GM21367 (cell line): ENCODE data around the gene CHST12.

Experiments used
- ATAC-seq: cut with Tn5 transposase; IDR thresholded peaks from one replicate; pipeline ENCODE4 v1.9.1; 2021; ENCODE audit not compliant: unreplicated experiment

Gene CHST12

DNA sequence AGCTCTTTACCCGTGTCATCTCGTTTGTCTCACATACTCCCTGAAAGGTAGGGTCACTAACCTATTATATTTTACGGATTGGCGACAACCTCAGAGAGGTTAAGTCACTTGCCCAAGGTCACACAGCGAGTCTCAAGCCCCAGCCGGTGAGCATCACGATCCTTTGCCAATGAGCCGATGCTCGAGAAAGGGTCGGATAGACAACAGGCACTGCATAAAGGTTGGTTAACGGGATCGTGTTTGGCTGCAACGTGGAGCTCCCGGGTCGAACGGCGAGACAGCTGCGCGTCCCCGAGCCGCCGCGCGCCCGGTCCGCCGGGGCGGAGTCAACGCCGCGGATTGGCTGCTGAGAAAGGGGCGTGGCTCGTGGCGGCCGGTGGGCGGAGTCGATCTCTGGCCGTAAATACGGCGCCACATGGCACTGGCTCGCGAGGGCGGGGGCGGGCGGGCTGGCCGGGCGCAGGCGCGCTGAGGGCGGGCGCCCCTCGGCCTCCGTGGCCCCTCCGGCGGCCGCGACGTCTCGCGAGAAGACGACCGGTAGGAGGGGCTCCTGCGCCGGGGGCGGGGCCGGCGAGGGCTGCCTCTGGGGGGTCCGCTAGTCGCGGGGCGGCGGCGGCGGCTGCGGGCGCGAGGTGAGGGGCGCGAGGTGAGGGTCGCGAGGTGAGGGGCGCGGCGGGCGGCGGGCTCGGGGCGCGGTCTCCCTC is at the start of gene CHST12:
TSS of gene CHST12 (plus strand) at position 598 of the 704 bp plus-strand sequence. CDS start 29,029 bp downstream, outside the sequence.
- peak; percentile 31 for ATAC-seq

DNA sequence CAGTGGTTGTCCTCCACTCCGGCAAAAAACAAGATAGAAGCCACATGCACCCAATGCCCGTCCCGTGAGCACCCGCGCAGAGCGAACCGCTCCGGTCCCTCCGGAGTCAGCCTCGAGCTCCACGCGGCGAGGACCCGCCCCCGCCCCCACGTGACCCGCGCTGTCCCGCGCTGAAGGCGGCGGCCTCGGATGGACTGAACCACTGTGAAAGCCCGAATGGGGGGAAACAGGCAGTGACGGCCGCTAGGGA is 49.5 kb upstream of the CHST12 start:
- peak; percentile 45 for ATAC-seq

DNA sequence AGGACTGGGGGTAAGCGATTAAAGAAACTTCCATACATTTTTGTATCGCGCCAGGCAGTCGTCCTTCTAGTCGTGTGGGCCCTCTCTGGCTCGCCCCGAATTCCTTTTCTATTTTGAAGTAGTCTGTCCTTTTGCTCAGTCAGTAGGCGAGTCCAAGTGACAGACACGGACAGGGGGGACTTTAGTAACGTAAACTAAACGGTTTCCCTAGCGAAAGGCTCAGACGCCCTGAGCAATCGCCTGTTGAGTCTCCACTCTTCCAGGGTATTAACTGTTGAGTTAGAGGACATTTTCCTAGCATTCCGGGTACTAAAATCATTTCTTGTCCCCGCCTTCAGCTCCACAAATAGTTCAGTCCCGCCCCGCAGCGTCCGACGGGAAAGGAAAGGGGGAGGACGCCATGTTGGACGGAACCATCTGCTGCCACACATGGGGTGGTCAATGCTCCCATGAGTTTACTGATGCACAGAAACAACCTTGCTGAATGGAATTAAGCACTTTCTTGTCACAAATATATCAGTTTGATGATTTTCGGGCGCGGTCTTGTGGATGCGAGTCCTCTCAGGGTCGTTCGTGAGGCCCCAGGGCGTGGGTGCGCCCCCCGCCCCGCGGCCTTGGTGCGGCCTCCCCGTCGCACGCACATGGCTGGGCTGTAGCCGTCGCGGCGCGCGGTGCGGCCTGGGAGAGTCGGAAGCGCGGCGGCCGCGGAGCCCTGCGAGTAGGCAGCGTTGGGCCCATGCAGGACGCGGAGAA is 49.0 kb upstream of the CHST12 start, which contains the start of gene EIF3B:
TSS of gene EIF3B (plus strand) at position 642 of the 753 bp plus-strand sequence. CDS start at position 737, 95 bp downstream.
- peak; percentile 72 for ATAC-seq

GRCh38 chr7:2354939-2355704 is 48.3 kb upstream of the CHST12 start:
- ATAC-seq, result peak; percentile 5

DNA sequence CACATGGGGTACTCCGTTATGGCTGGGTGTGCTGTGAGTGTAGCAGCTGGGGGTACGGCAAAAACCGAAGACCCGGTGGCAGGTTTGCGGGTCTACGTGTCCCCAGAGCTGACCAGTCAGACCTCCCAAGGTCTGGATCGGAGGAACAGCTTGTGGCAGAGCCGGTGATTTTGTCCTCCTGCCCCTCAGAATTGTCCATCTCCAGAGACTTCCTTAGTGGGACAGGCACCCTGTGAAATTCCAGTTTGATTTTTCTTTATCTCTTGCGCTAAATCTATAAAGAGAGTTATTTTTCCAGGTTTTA is 47.8 kb upstream of the CHST12 start:
- ATAC-seq, result no peak

GRCh38 chr7:2357165-2357564 is 46.2 kb upstream of the CHST12 start:
- no peak for ATAC-seq

DNA sequence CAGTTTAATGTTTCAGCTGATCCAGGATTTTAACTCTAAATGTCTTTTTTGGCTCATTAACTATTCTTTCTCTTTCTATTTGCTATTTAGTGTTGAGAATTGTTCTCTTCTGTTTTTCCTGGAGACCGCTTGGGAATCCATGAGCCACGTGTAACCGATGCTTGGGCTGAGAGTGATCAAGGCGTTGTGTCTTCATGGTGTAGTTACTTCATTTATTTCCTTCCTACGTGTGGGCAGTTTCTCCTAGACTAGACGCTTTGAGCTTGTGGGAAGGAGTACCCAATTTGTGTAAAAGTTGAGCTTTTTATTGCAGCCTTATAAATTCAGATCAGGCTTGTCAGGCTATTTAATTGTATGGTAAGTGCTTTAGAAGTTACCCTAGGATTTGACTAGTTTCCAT is 45.8 kb upstream of the CHST12 start:
- ATAC-seq, result no peak

DNA sequence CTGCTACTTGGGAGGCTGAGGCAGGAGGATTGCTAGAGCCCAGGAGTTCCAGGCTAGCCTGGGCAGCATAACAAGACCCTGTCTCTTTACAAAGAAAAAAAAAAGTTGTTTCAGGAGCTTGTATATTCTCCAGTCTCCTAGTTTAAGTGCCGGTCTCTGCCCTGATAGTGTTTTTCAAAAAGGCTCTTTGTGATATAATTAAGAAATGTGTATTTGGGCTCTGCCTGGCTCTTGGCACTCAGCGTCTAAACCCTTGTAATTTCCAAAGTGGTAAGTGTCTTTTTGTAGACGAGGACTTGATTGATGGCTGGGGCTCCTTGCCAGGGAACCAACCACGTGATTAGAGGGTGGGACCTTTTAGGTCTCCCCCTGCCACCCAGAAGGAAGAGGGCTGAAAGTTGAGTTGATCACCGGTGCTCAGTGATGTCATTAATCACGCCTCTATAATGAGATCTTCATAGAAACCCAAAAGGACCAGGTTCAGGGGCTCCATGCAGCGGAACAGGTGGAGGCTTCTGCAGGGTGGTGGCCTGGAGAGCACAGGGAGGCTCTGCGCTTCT is 44.4 kb upstream of the CHST12 start:
- no peak for ATAC-seq

GRCh38 chr7:2359610-2360009 is 43.8 kb upstream of the CHST12 start:
- no peak for ATAC-seq

DNA sequence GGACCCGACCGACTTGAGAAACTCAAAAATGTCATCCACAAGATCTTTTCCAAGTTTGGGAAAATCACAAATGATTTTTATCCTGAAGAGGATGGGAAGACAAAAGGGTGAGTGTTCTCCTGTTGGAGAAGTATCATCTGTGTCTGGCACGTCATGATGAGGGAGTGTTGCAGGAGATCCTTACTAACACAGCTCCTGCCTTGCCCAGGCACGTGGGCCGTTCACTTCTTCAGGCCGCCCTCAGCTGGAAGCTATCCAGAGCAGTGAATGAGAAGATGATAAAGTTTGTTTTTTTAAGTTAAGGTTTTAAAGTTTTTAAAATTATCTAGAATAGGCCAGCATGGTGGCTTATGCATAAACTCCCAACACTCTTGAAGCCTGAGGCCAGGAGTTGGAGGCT is 42.6 kb upstream of the CHST12 start:
- no peak for ATAC-seq

DNA sequence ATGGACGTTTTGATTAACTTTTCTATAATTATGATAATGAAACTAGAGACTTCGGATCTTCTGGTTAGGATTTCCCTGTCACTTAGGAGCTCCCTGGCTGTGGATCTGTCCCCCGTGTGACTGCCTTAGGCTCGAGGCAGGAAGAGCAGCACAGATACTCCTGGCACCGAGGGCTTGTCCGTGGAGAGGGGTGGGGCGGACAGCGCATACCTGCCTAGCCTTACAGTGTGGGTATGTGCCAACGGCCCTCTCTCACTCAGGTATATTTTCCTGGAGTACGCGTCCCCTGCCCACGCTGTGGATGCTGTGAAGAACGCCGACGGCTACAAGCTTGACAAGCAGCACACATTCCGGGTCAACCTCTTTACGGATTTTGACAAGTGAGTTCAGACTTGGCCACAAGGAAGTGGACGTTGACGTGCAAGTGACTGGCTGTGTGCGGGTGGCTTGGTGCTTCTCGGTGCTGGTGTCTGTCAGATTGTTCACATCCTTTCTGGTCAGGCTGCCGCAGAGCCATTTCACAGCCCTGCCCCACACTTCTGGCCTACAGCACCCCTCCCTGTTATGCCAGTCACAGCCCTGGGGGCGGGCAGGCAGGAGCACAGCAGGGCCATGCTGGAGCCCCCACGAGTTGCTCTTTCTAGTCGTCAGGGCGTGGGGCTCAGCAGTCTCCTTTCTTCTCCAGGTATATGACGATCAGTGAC is 40.9 kb upstream of the CHST12 start:
- ATAC-seq, result no peak

DNA sequence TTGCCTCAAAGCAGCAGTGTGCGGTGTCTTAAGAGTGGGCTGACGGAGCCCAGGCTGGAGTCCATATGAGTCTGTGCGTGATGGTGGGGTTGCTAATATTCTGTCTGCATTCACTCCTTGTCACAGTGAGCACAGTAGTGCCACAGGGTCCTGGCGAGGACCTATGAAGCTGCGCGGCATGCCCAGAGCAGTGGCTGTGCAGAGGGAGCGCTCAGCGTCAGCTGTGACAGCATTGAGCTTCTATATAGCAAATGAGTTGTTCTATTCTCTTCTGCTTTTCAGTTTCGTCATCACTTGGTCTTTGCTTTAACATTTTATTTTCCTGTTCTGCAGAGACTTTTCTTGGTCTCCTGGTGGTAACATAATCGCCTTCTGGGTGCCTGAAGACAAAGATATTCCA is 34.3 kb upstream of the CHST12 start:
- no peak for ATAC-seq

DNA sequence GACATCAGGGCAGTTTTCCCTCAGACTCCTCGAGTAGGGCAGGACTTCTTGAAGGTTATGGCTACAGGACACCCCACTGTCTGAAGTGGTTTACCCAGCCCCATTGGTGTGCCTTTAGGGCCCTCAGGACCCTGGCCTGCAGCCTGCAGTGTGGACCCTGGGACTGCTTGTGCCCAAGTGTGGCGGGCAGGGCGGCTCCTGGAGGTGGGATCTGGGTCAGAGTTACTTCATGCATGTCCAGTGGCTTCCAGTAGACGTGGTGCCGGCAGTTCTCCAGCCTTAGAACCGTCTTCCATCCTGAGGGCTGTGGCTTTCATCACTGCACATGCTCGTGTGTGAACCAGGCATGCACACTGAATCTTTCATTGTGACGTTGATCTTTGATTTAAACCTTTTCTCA is 32.1 kb upstream of the CHST12 start:
- ATAC-seq, result no peak

- ATAC-seq, result no peak
These were observed 30.7 kb upstream of the CHST12 start for GRCh38 chr7:2372724-2373123.

GRCh38 chr7:2373124-2373556 is 30.3 kb upstream of the CHST12 start:
- no peak for ATAC-seq

DNA sequence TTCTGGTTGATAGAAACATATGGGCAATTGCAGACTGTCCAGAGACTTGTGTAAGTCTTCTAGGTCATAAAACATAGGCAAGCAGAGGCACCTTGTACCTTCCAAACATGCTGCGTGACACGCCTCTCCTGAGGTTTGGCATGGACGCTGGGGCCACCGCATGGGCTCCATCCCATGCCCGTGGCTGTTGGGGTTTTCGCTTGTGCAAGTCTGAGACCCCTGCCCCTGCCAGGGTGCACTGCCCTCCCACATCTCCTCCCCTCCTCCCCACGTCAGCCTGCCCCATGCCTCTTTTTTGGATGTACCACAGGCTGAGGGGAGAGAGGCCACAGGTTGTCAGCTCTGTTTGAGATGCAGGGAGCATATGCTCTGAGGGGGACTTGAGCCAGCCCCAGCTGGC is 29.8 kb upstream of the CHST12 start:
- ATAC-seq, result no peak

GRCh38 chr7:2374401-2374800 is 29.0 kb upstream of the CHST12 start:
- ATAC-seq, result no peak

DNA sequence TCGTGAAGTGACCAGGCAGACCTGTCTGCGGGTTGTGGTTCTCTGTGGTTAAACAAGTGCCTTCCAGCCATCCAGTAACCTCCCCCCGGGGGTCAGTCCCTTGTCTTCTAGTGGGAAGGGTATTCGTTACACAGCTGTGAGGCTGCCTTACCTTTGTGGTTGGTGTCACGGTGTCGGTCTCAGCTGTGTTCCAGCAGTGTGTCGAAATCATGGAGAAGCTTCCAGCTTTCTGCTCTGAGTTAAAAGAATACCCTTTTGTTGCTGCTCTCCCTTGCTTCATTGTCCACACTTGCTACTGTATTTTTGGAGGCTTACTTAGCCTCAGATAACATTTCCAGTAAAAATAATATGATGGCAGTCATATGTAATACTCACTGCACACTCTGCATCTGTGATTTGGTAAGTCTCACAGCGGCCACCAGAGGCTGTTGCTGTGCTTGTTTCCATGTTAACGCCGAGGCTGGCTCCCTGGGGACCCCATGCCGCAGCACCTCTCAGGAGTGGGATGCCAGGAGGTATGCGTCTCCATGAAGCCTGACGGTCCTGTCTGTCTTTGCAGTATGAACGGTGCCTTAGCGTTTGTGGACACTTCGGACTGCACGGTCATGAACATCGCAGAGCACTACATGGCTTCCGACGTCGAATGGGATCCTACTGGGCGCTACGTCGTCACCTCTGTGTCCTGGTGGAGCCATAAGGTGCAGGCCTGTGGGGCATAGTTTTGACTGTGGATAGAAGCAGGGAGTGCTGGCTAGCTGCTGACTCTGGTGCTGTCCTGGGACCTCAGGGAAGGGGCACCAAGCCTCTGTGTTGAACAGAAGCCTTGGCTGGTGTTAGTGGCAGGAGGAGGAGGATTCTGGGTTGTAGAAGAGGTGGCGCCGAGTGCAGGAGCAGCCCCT is 28.3 kb upstream of the CHST12 start:
- ATAC-seq, result no peak

DNA sequence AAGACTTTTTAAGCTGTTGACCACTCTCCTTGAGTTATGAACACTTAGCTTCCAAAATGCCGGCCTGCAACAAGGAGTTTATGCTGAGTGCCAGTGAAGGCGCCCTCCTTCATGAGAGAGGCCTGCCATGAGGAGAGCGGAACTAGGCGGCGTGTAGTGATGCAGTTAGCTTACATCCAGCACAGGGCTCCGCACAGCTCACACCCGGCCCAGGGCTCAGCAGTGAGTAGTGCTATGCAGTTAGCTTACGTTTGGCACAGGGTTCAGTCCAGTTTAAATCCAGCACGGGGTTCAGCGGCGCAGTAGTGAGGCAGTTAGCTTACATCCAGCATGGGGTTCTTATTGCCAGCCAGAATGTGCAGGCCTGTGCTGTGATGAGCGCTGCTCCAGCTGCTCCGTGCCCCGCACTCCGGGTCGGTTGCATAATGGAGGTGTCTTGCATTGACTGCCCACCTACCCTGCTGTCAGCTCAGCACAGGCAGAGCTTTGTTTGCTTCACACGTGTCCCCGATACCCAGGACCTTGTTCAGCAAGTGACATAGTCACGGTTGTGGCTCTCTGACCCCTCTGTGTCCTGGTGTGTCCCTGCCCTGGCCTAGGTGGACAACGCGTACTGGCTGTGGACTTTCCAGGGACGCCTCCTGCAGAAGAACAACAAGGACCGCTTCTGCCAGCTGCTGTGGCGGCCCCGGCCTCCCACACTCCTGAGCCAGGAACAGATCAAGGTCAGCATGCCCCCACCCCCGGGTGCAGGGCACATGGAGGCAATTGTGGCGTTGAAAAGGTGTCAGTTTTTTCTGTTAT is 26.9 kb upstream of the CHST12 start:
- ATAC-seq, result no peak
